NCI-H1105 treated with DMSO at 0.1 percent for 48 hours (cell line): Measurements from ENCODE around the gene UGT2B7.
"Not testable (repeated sequence)": the region's sequence is repeated elsewhere in the genome, so short reads cannot be mapped to it uniquely, and the experiment has no call there.

Source experiments
- DNase-seq: peaks from one replicate; lab custom pipeline; 2025; lab: John Stamatoyannopoulos, UW

The UGT2B7 gene

GRCh38 chr4:69096111-69096656 is at the start of gene UGT2B7:
Gene UGT2B7, plus strand, starts transcription at chr4:69096474. Its CDS starts 47 bp downstream, at chr4:69096521.
- no peak for DNase-seq

- DNase-seq, result no peak
Observed at GRCh38 chr4:69049860-69050259, 46.4 kb upstream of the UGT2B7 start.

DNA sequence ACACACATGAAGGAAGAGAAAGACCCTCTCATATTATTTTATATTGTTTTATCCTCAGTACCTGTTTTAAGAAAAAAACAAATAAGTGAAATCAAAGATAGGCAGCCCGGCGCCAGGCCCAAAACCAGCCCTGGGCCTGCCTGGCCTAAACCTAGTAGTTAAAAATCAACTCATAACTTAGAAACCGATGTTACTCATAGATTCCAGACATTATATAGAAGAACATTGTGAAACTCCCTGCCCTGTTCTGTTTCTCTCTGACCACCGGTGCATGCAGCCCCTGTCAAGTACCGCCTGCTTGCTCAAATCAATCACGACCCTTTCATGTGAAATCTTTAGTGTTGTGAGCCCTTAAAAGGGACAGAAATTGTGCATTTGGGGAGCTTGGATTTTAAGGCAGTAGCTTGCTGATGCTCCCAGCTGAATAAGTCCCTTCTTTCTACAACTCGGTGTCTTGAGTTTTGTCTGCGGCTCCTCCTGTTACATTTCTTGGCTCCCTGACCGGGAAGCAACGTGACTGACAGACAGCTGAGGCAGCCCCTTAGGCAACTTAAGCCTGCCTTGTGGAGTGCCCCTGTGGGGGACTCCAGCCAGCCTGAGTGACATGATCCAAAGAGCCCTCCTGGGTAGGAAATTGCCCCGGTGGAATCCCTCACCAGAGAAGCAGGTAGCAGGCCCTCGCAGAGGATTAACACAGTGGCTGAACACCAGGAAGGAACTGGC is 45.3 kb upstream of the UGT2B7 start:
- DNase-seq, result not testable (repeated sequence)

DNA sequence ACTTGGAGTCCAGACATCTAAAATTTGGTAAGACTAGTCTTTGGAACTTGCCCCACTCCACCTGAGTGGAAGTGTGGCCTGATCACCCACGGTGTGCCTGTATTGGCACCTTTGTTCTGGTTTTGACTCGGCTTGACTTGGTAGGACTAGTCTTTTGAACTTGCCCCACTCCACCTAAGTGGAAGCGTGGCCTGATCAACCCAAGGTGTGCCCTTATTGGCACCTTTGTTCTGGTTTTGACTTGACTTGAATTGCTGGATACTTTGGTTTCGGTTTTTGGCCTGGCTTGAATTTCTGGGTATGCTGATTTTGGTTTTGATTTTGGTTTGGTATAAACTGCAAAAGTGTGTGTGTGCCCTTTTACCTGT is 44.7 kb upstream of the UGT2B7 start:
- no peak for DNase-seq

- DNase-seq, result not testable (repeated sequence)
Observed at GRCh38 chr4:69053309-69053885, 42.9 kb upstream of the UGT2B7 start.

GRCh38 chr4:69054033-69054432 is 42.2 kb upstream of the UGT2B7 start:
- not testable (repeated sequence) for DNase-seq

- DNase-seq, result no peak
Observed at GRCh38 chr4:69054578-69055200, 41.6 kb upstream of the UGT2B7 start.

DNA sequence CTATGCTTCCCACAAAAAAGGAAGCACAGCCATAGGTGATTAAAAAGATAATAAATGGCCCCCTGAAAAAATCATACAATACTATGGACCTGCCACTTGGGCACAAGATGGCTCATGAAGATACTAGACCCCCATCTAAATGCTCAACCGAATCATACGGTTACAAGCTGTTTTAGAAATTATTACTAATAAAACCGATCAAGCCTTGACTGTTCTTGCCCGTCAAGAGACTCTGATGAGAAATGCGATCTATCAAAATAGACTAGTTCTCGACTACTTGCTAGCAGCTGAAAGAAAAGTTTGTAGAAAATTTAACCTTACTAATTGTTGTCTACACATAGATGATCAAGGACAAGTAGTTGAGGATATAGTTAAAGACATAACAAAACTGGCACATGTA is 40.1 kb upstream of the UGT2B7 start:
- DNase-seq, result no peak

GRCh38 chr4:69056921-69057550 is 39.2 kb upstream of the UGT2B7 start:
- DNase-seq, result no peak

DNA sequence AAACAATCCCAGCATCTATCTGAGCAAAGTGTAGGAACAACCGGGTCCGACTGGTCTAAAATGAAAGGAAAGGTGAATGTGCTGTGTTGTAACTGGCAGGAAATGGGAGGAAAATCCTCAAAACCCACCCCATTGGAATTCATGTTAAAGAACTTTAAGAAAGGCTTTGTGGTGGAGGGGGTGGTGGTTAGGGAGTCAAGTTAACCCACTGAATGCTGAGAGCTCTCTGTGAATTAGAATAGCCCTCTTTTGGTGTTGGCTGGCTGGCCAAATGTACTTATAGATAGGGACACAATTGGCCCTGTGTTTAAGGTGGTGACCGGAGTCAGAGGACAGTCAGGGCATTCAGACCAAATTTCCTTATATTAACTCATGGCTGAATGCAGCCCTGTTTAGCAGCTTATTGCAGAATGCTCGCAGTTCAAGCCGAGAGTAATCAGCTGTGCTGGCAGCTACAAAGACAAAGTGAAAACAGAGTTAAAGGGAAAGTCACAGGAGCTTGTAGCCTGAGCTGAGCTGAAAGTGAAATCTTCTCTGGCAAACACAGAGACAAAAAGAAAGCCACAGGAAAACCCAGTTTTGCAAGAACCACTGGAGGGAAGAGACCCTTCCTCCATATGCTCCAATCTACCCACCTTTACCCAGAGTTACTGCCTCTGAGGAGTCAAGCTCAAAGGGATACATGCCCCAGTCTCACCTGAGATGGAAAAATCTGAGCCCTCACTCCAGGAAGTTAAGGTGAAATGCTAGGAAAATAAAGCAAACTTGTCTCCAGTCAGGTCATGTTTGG is 38.5 kb upstream of the UGT2B7 start:
- no peak for DNase-seq

- no peak for DNase-seq
Observed at GRCh38 chr4:69058410-69059059, 37.7 kb upstream of the UGT2B7 start.

- no peak for DNase-seq
Observed at GRCh38 chr4:69060651-69061308, 35.5 kb upstream of the UGT2B7 start.

GRCh38 chr4:69064391-69064790 is 31.9 kb upstream of the UGT2B7 start:
- no peak for DNase-seq

DNA sequence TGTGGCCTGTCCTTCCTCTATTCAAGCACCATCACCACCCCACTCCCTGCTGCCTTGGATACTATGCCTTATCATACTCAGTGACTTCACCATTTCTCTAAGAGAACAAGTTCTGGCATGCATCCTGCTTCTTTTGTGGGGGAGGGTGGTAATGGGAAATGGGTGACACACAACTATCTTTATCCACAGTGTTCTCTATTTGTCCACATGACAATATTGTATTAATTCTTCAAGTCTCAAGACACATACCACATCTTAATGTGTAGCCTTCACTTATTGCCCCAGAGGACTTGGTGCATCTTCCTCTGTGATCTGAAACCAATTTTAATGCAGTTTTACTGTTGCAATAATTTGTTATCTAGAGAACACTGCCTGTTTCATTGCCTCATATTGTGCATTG is 29.3 kb upstream of the UGT2B7 start:
- no peak for DNase-seq

DNA sequence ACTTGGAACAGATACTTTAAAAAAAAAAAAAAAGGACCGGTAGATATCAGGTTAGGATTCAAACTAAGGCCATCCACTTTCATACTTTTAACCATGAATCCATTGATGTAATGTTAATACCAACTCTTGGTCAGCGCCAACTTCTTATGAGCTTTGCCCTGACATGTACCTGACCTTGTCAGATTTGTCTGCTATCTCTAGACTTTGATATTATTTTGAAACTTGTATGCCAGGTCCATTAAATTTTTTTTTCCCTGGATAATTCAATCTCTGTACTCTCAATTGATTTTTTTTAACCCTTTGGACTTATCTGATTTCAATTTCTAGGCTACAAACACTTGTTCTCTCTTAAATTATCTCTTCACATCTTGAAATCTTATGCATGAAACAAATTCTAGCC is 27.2 kb upstream of the UGT2B7 start:
- no peak for DNase-seq

GRCh38 chr4:69070590-69070989 is 25.7 kb upstream of the UGT2B7 start:
- no peak for DNase-seq

GRCh38 chr4:69071286-69071685 is 25.0 kb upstream of the UGT2B7 start:
- no peak for DNase-seq

- no peak for DNase-seq
Observed at GRCh38 chr4:69073375-69073774, 22.9 kb upstream of the UGT2B7 start.

- DNase-seq, result no peak
Observed at GRCh38 chr4:69075061-69075792, 21.0 kb upstream of the UGT2B7 start.

- DNase-seq, result no peak
Observed at GRCh38 chr4:69078852-69079251, 17.4 kb upstream of the UGT2B7 start.
